IMR-90 (cell line): Measurements from ENCODE around the gene NXPH1. TPM values are rescaled to one million over a fixed set of nuclear protein-coding genes. Genes with fewer than 3 reads are reported as not detected.

ENCODE experiments used
- ATAC-seq: fragments of 200-7000 bp; cut with Tn5 transposase; 2 replicates; pipeline ENCODE4 v1.9.1; 2020; ENCODE audit warnings: low read depth, mild to moderate bottlenecking, moderate library complexity
- BruUV-seq: library from RNA; stranded (reverse); fragments of 400-500 nt; replicated peaks from 2 replicates; lab custom pipeline; 2021; lab: Mats Ljungman, UMichigan
- CTCF ChIA-PET: fragments of 300-600 bp; formaldehyde crosslinking; extraction: SDS; loops from one replicate; lab custom pipeline; 2021; ENCODE audit warnings: antibody characterized with exemption; lab: Yijun Ruan, JAX
- POLR2A ChIA-PET: fragments of 300-600 bp; sonication (Branson Sonifier 250); formaldehyde crosslinking; loops from one replicate; lab custom pipeline; 2022; ENCODE audit warnings: antibody characterized with exemption; ENCODE audit not compliant: unreplicated experiment; lab: Charles Lee
- DNase-seq: peaks from one replicate; pipeline ENCODE4 v3.0.0; 2013
- H2AFZ ChIP-seq: replicated peaks from 2 replicates; pipeline ENCODE3; 2013; ENCODE audit warnings: low read length, mild to moderate bottlenecking; ENCODE audit not compliant: poor library complexity
- H2AK5ac ChIP-seq: 2 replicates; pipeline ENCODE4 v1.6.1; 2013; ENCODE audit warnings: low read depth, low read length, inconsistent platforms
- H2AK9ac ChIP-seq: replicated peaks from 2 replicates; pipeline ENCODE3; 2013; ENCODE audit warnings: mild to moderate bottlenecking, low read depth, low read length, moderate library complexity; ENCODE audit not compliant: poor library complexity
- H2BK120ac ChIP-seq: 2 replicates; pipeline ENCODE4 v1.6.1; 2013; ENCODE audit warnings: low read depth, low read length, inconsistent platforms
- H2BK15ac ChIP-seq: 3 replicates; pipeline ENCODE4 v1.6.1; 2013; ENCODE audit warnings: low read depth, low read length, inconsistent platforms
- H2BK20ac ChIP-seq: 2 replicates; pipeline ENCODE4 v1.6.1; 2013; ENCODE audit warnings: low read depth, mild to moderate bottlenecking, inconsistent platforms, low read length, moderate library complexity
- H2BK5ac ChIP-seq: 2 replicates; pipeline ENCODE4 v1.6.1; 2013; ENCODE audit warnings: mild to moderate bottlenecking, low read depth, low read length, inconsistent platforms; ENCODE audit not compliant: poor library complexity, severe bottlenecking
- H3K14ac ChIP-seq: replicated peaks from 2 replicates; pipeline ENCODE4 v1.6.1; 2013; ENCODE audit warnings: low read depth, low read length, inconsistent platforms
- H3K18ac ChIP-seq: 2 replicates; pipeline ENCODE4 v1.6.1; 2013; ENCODE audit warnings: low read depth, low read length, control low read depth
- H3K23ac ChIP-seq: 2 replicates; pipeline ENCODE4 v1.6.1; 2013; ENCODE audit warnings: low read depth, low read length, inconsistent platforms
- H3K27ac ChIP-seq: 2 replicates; pipeline ENCODE4 v1.5.1; 2013; ENCODE audit warnings: mild to moderate bottlenecking, control low read depth, low read length; ENCODE audit not compliant: insufficient read depth
- H3K27me3 ChIP-seq: 2 replicates; pipeline ENCODE4 v1.6.1; 2013; ENCODE audit warnings: low read length; ENCODE audit not compliant: control insufficient read depth, insufficient read depth
- H3K36me3 ChIP-seq: 2 replicates; pipeline ENCODE4 v1.6.1; 2013; ENCODE audit warnings: low read length, mixed read lengths; ENCODE audit not compliant: control insufficient read depth, insufficient read depth
- H3K4ac ChIP-seq: 2 replicates; pipeline ENCODE4 v1.6.1; 2013; ENCODE audit warnings: low read depth, low read length, inconsistent platforms
- H3K4me1 ChIP-seq: 2 replicates; pipeline ENCODE4 v1.6.1; 2013; ENCODE audit warnings: low read length, mixed read lengths; ENCODE audit not compliant: control insufficient read depth, insufficient read depth
- H3K4me2 ChIP-seq: 2 replicates; pipeline ENCODE4 v1.6.1; 2013; ENCODE audit warnings: low read depth, mild to moderate bottlenecking, control low read depth, low read length, moderate library complexity
- H3K4me3 ChIP-seq: 2 replicates; pipeline ENCODE4 v1.5.1; 2013; ENCODE audit warnings: low read depth, mild to moderate bottlenecking, control low read depth, low read length, moderate library complexity; ENCODE audit not compliant: insufficient read depth
- H3K56ac ChIP-seq: 2 replicates; pipeline ENCODE4 v1.6.1; 2013; ENCODE audit warnings: low read length, inconsistent platforms; ENCODE audit not compliant: insufficient read depth; ENCODE audit errors: extremely low read depth
- H3K79me1 ChIP-seq, 2 experiments: 2 replicates each; pipeline ENCODE4 v1.6.1; 2013; ENCODE audit warnings: low read length in 2 of 2, inconsistent platforms in 1 of 2, low read depth in 1 of 2
- H3K9ac ChIP-seq: 2 replicates; pipeline ENCODE4 v1.6.1; 2013; ENCODE audit warnings: low read depth, low read length, control low read depth
- H3K9me1 ChIP-seq: 2 replicates; pipeline ENCODE4 v1.6.1; 2013; ENCODE audit warnings: low read length, inconsistent platforms; ENCODE audit not compliant: insufficient read depth
- H3K9me3 ChIP-seq: 2 replicates; pipeline ENCODE4 v1.6.1; 2013; ENCODE audit warnings: low read length; ENCODE audit not compliant: control insufficient read depth, insufficient read depth
- H4K20me1 ChIP-seq: 2 replicates; pipeline ENCODE4 v1.6.1; 2013; ENCODE audit warnings: low read length, inconsistent platforms; ENCODE audit not compliant: insufficient read depth
- H4K5ac ChIP-seq: 2 replicates; pipeline ENCODE4 v1.6.1; 2013; ENCODE audit warnings: mild to moderate bottlenecking, low read depth, low read length, control low read depth
- H4K8ac ChIP-seq, 2 experiments: 2 replicates each; pipeline ENCODE4 v1.6.1; 2013; ENCODE audit warnings: low read depth in 2 of 2, low read length in 2 of 2, control low read depth in 1 of 2, inconsistent platforms in 1 of 2
- H4K91ac ChIP-seq: 2 replicates; pipeline ENCODE4 v1.6.1; 2013; ENCODE audit warnings: low read depth, low read length, inconsistent platforms; ENCODE audit not compliant: insufficient read depth
- NFE2L2 ChIP-seq: fragments of 150-350 bp; IDR thresholded peaks from 2 replicates; pipeline ENCODE4 v1.6.1; 2016; ENCODE audit warnings: low read depth, mild to moderate bottlenecking, low read length
- POLR2A ChIP-seq: IDR thresholded peaks from 2 replicates; pipeline ENCODE4 v1.6.1; 2012; ENCODE audit warnings: mild to moderate bottlenecking, low read depth, low read length
- WGBS, 2 experiments: methylation state at CpG; one replicate each; pipeline versions ENCODE4 v1.1.5 to v1.1.7; 2013; ENCODE audit warnings: missing lambda C conversion rate in 2 of 2; ENCODE audit not compliant: insufficient read length in 1 of 2; ENCODE audit errors: extremely low coverage in 2 of 2; 5-methylcytosine and 5-hydroxymethylcytosine counted together
- dilution Hi-C: fragments of 300-500 bp; cut with HindIII; formaldehyde crosslinking; loops from one replicate; pipeline ENCODE4 v1.14.3; 2018; ENCODE audit warnings: low sequenced_read_pairs; ENCODE audit not compliant: unreplicated experiment
- in situ Hi-C: fragments of 300-500 bp; cut with MboI; formaldehyde crosslinking; loops from 3 replicates; pipeline ENCODE4 v1.14.3; 2019; ENCODE audit warnings: low sequenced_read_pairs, inconsistent platforms, mixed read lengths
- intact Hi-C: fragments of 100-400 bp; cut with micrococcal nuclease; formaldehyde crosslinking; loops from 2 replicates; pipeline ENCODE4 v1.10.0; 2022
- polyA plus RNA-seq, 3 experiments: library from polyadenylated mRNA; depleted of rRNA; stranded (reverse); fragments of >200 nt; gene quantifications; 2 replicates each; pipeline ENCODE4 v1.2.3, GENCODE V29; 2012; ENCODE audit warnings: low replicate concordance in 1 of 3
- total RNA-seq: library from RNA; depleted of rRNA; stranded (reverse); fragments of >200 nt; gene quantifications from 2 replicates; pipeline ENCODE4 v1.2.3, GENCODE V29; 2012

Gene NXPH1
- total and polyA plus RNA-seq, 2 of the 4 experiments (the other 2 are of a cell fraction), result not detected

GRCh38 chr7:8561449-8561848 is 128.0 kb downstream of the NXPH1 start:
- Histone ChIP-seq H3K4me2 (no peak overlapping the region), H3K4me1 (no peaks in the 10 kb centered on the region), H2AFZ (no peak overlapping the region), H4K5ac (no peak overlapping the region), H2BK5ac (no peak overlapping the region), H4K91ac (no peak overlapping the region), H3K23ac (no peak overlapping the region), H2AK5ac (no peak overlapping the region), H4K20me1 (no peaks in the 10 kb centered on the region), H2BK120ac (no peak overlapping the region), H3K9ac (no peak overlapping the region), H4K8ac (no peak overlapping the region), H3K27me3 (no peaks in the 10 kb centered on the region), H2BK20ac (no peak overlapping the region), H3K14ac (no peak overlapping the region), H3K4me3 (no peak overlapping the region), H3K9me1 (no peaks in the 10 kb centered on the region), H3K9me3 (peaks cover 2% of the 10 kb centered on the region; the same call in 1 of the 2 replicates), H3K18ac (no peak overlapping the region), H2AK9ac (no peak overlapping the region), H3K36me3 (no peaks in the 10 kb centered on the region), H3K27ac (no peak overlapping the region), H2BK15ac (no peak overlapping the region), H3K4ac (no peak overlapping the region), H3K56ac (no peak overlapping the region), H3K79me1 (no peaks in the 10 kb centered on the region)
- ATAC-seq, result no peak
- DNase-seq, result no peak
- in situ Hi-C loops (no loop called here), intact Hi-C loops (no loop called here), dilution Hi-C loops (no loop called here)
- no peak for TF ChIP-seq NFE2L2
- TF ChIP-seq POLR2A, result no peak
- no TSS peak for BruUV-seq
- ChIA-PET POLR2A (no interaction called here), CTCF (no interaction called here)
- no CpG with 5 or more reads among the region's 3 CpGs for WGBS, 2 experiments
